IPS DF 6.9 (cell line): ENCODE results near the gene TES.

Source experiments
- DNase-seq: peaks from one replicate; pipeline ENCODE4 v3.0.0-alpha.2; 2013; ENCODE audit warnings: low read depth, low spot score
- H3K27ac ChIP-seq: one replicate; pipeline ENCODE4 v1.5.1; 2013; ENCODE audit warnings: low read length, control low read depth
- H3K27me3 ChIP-seq: 2 replicates; pipeline ENCODE4 v1.6.1; 2013; ENCODE audit warnings: mild to moderate bottlenecking, low read length; ENCODE audit not compliant: control insufficient read depth, insufficient read depth
- H3K36me3 ChIP-seq: 2 replicates; pipeline ENCODE4 v1.6.1; 2013; ENCODE audit warnings: low read length; ENCODE audit not compliant: control insufficient read depth, insufficient read depth
- H3K4me1 ChIP-seq: 2 replicates; pipeline ENCODE4 v1.6.1; 2013; ENCODE audit warnings: low read length; ENCODE audit not compliant: control insufficient read depth, insufficient read depth
- H3K4me3 ChIP-seq: 2 replicates; pipeline ENCODE4 v1.5.1; 2013; ENCODE audit warnings: mild to moderate bottlenecking, low read length
- H3K9me3 ChIP-seq: 2 replicates; pipeline ENCODE4 v1.6.1; 2013; ENCODE audit warnings: low read length, inconsistent platforms; ENCODE audit not compliant: control insufficient read depth, insufficient read depth
- WGBS: extraction: QIAGEN DNeasy Blood & Tissue Kit; methylation state at CpG from one replicate; pipeline ENCODE4 v1.1.7; 2013; ENCODE audit warnings: mixed read lengths, missing lambda C conversion rate; ENCODE audit not compliant: insufficient read length, insufficient coverage; 5-methylcytosine and 5-hydroxymethylcytosine counted together

Gene TES

DNA sequence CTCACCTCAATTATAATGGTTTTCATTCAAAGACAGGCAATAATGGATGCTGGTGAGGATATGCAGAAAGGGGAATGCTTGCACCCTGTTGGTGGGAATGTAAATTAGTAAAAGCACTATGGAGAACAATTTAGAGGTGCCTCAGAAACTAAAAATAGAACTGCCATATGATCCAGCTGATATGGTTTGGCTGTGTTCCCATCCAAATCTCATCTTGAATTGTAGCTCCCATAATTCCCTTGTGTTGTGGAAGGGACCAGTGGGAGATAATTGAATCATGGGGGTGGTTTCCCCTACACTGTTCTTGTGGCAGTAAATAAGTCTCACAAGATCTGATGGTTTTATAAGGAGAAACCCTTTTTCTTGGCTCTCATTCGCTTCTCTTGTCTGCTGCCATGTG is 87.7 kb downstream of the TES start:
- DNase-seq = no peak
- Histone ChIP-seq H3K27ac (no peak overlapping the region), H3K36me3 (no peaks in the 10 kb centered on the region), H3K9me3 (no peaks in the 10 kb centered on the region), H3K27me3 (no peaks in the 10 kb centered on the region), H3K4me1 (no peaks in the 10 kb centered on the region), H3K4me3 (no peak overlapping the region)
- WGBS = no CpG with 5 or more reads among the region's 1 CpG

DNA sequence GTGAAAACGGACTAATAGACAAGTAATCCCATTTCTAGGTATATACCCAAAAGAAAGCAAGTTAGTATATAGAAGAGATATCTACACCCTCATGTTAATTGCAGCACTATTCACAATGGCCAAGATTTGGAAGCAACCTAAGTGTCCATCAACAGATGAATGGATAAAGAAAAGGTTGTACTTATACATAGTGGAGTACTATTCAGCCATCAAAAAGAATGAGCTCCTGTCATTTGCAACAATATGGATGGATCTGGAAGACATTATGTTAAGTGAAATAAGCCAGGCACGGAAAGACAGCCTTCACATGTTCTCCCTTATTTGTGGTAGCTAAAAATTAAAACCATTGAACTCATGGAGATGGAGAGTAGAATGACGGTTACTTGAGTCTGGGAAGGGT is 88.2 kb downstream of the TES start:
- H3K27me3 ChIP-seq = no peaks in the 10 kb centered on the region
- no peaks in the 10 kb centered on the region for H3K9me3 ChIP-seq
- DNase-seq = no peak
- no peaks in the 10 kb centered on the region for H3K4me1 ChIP-seq
- no peak overlapping the region for H3K27ac ChIP-seq
- no CpG with 5 or more reads among the region's 3 CpGs for WGBS
- H3K36me3 ChIP-seq = no peaks in the 10 kb centered on the region
- no peak overlapping the region for H3K4me3 ChIP-seq

DNA sequence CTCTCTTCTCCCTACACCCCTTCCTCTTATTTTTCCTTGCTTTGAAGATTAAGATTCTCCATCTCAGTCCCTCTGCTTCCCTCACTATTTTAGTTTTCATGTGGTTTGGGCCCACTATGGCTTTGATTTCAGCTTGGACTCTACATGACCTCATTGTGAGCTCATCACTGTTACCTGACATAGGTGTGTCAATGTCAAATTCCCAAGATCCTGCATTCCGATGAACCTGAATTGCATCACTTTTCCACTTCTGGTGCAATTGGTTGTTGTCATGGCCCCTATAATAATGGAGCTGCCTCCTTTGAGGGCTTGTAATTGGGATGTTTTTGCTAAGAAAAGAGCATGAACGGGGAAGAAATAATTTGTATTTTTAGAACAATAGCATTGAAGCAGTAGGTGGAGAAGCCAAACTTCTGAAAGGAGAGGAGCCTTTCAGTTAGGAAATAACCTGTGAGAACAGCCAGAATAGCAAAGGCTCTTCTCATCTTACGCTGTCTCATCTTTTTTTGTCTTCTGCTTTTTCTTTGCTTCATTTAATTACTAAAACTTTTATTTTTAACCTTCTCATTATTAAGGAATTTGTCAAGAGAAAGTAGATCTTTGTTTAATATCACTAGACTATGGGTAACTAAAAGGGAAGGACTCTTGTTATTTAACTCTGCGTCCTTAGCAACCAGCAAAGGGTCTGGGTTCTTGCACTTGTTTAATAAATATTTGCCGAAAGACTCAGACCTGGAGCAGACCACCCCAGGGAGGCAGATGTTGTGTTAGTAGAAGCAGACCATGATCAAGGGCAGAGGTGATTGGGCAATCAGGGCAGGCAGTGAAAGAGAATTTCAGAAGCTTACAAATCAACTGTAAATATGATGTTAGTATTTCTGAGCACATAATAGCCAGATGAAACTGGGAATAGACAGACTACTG is 95.4 kb downstream of the TES start:
- Histone ChIP-seq H3K36me3 (no peaks in the 10 kb centered on the region), H3K9me3 (no peaks in the 10 kb centered on the region), H3K4me1 (no peaks in the 10 kb centered on the region), H3K27me3 (no peaks in the 10 kb centered on the region), H3K27ac (no peak overlapping the region), H3K4me3 (no peak overlapping the region)
- DNase-seq = no peak
- 100% methylated on average over 1 of the region's 5 CpGs for WGBS

DNA sequence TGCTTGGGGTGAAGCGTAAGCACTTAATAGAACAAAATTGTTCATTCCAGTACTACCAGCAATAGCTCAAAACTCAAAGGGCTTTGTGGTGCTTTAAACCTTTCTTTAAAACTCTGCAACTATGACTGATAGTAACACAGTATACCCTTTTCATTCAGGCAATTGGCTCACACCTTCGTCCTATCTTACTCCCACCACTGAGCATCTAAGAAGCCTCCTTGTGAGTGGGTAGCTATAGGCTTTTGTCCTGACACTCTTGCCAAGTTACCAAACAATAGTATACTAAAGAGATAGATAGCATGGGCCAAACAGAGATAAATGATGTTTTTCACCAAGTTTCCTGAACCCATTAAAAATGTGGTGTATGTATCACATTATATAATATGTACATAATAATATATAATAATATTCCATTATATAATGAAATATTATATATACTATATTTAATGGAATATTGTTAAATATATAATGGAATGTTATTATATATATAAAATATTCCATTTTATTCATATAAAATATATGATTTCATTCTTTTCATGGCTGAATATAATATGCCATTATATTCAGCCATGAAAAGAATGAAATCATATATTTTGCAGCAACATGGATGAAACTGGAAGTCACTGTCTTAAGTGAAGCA is 96.2 kb downstream of the TES start:
- no peak overlapping the region for H3K27ac ChIP-seq
- no peaks in the 10 kb centered on the region for H3K9me3 ChIP-seq
- DNase-seq = no peak
- no peaks in the 10 kb centered on the region for H3K4me1 ChIP-seq
- WGBS = no CpG with 5 or more reads among the region's 2 CpGs
- no peak overlapping the region for H3K4me3 ChIP-seq
- no peaks in the 10 kb centered on the region for H3K36me3 ChIP-seq
- H3K27me3 ChIP-seq = no peaks in the 10 kb centered on the region

DNA sequence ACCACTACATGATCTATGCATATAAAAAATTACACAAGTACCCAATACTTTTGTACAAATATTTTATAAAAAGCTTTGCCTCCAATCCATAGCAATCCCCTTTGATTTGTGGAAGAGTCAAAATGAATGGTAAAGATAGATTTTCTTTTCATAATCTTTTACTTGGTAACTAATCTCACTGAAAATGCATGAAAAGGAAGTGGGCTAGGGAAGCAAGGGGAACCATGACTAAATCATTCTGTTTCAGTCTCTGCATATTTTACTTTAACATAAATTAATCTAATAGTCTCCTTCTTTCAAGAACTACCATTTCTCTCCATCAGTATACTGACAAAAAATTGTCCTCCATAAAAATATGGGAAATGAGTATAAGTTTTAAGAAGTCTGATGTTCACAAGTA is 96.9 kb downstream of the TES start:
- Histone ChIP-seq H3K27me3 (no peaks in the 10 kb centered on the region), H3K36me3 (no peaks in the 10 kb centered on the region), H3K27ac (no peak overlapping the region), H3K4me1 (no peaks in the 10 kb centered on the region), H3K9me3 (no peaks in the 10 kb centered on the region), H3K4me3 (no peak overlapping the region)
- no peak for DNase-seq
